GM12873 (cell line): Measurements from ENCODE around the gene ALDH3A1.

Source experiments
- TF ChIP-seq, protein P1 (sequence below): IDR thresholded peaks from 2 replicates; pipeline ENCODE4 v1.5.1; 2012; ENCODE audit warnings: low read depth, mild to moderate bottlenecking, moderate library complexity, low read length, control low read depth; ENCODE audit not compliant: insufficient read depth; ENCODE audit errors: missing control alignments

The ALDH3A1 gene

DNA sequence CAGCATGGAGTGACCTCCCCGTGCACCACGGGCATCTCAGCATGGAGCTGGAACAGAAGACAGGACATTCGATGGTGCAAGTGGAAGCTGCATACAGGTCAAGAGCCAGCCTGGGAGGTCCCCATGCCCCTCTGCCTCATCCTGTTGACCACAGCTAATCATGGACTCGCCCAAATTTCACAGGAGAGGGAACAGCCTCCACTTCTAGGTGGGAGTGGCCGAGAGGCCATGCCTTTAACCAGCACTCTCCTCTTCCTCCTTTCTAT lies 28.0 kb downstream of the ALDH3A1 start:
- TF ChIP-seq, protein P1, sequence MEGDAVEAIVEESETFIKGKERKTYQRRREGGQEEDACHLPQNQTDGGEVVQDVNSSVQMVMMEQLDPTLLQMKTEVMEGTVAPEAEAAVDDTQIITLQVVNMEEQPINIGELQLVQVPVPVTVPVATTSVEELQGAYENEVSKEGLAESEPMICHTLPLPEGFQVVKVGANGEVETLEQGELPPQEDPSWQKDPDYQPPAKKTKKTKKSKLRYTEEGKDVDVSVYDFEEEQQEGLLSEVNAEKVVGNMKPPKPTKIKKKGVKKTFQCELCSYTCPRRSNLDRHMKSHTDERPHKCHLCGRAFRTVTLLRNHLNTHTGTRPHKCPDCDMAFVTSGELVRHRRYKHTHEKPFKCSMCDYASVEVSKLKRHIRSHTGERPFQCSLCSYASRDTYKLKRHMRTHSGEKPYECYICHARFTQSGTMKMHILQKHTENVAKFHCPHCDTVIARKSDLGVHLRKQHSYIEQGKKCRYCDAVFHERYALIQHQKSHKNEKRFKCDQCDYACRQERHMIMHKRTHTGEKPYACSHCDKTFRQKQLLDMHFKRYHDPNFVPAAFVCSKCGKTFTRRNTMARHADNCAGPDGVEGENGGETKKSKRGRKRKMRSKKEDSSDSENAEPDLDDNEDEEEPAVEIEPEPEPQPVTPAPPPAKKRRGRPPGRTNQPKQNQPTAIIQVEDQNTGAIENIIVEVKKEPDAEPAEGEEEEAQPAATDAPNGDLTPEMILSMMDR = no peak

- TF ChIP-seq, protein P1 = no peak
Measured at GRCh38 chr17:19719355-19720209, 28.5 kb downstream of the ALDH3A1 start.

- TF ChIP-seq, protein P1 = peak; percentile 37
Measured at GRCh38 chr17:19718613-19719354, 29.3 kb downstream of the ALDH3A1 start.

DNA sequence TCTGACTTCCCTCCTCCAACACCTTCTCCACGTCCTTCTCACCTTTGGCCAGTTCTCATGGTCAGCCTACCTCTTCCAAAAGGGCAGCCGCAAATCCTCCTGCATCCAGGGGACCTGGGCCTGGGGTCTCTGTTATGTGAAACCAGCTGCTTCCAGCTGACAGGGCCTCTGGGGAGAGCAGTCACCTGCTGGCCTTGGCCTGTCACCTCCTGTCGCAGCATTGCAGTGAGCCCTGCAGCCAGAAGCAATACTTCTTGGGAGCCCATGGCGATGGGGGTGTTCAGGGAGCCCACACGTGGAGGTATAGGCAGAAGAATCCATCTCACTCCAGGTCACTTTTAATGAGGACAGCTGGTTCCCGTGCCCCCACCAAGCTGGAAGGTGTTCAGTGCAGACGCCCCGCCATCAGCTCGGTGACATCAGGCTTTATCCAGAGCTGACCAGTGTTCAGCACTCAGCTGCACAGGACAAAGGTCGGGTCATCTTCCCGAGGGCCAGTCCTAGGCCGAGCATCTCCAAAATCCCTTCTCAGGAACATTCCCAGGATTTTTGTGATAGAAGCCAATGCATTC lies 30.0 kb downstream of the ALDH3A1 start:
- TF ChIP-seq, protein P1 = no peak

DNA sequence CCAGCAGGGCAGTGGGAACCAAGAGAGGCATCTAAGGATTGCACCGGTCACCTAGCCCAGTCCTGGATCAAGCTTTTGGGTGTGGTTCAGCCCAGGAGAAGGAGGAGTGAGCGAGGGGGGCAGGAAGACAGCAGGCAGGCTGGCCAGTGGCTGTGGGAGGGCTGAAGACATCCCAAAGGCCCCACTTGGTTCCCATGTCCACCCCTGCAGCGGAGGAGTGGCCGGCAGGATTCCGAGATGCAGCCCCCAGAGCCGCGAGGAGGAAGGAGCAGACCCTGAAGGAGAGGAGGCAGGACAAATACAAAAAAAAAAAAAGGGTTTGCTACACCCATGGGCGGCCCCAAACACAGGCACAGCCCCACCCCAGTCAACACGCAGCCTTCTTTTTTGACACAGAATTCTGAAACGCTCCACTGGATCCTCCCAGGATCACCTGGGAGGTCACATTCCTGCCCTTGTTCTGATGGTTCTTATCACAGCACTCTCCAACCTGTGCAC lies 30.6 kb downstream of the ALDH3A1 start:
- TF ChIP-seq, protein P1 = no peak

DNA sequence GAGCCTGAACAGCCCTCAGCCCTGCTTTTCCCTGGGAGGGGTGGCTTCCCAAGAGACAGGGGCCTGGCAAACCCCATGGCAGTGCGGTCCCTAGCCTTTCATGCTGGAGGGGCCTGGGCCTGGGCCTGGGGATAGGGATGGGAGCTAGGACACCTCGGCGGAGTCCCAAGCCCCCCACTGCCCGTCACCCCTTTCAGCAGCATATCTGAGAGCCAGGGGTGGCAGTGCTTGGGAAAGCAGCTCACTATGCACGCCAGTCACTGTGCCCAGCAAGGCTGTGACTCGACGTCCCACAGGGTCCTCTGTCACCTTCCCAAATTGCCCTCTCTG lies 31.1 kb downstream of the ALDH3A1 start:
- TF ChIP-seq, protein P1 = no peak

GRCh38 chr17:19716108-19717030 lies 31.7 kb downstream of the ALDH3A1 start, which contains the start of gene SLC47A2:
Gene SLC47A2 (minus strand): TSS chr17:19716584. CDS start chr17:19716555, 29 bp downstream.
- TF ChIP-seq, protein P1 = no peak
